ENCODE results near the gene NOM1.

GRCh38 chr7:156907656-156908055 is 41.9 kb upstream of the NOM1 start:
- TF ChIP-seq CTCF (IDR thresholded peaks at IDR 0.05) (no peak), EP300 (IDR thresholded peaks at IDR 0.05) (no peak), POLR2A (IDR thresholded peaks at IDR 0.05) (no peak), POLR2AphosphoS5 (IDR thresholded peaks at IDR 0.05) (no peak)
